Adipose tissue (tissue), 3 donors: ENCODE data around the gene CAPN5. TPM values are rescaled to one million over a fixed set of nuclear protein-coding genes. Genes with fewer than 3 reads are reported as not detected.

Experiments used
- H3K27ac ChIP-seq: one replicate; pipeline ENCODE4 v1.5.1; 2013; ENCODE audit warnings: low read depth, low read length
- WGBS, 3 donors: extraction: QIAGEN DNeasy Blood & Tissue Kit; methylation state at CpG; one replicate each; pipeline ENCODE4 v1.1.7; 2013; 5-methylcytosine and 5-hydroxymethylcytosine counted together
- polyA plus RNA-seq, 3 donors: library from polyadenylated mRNA; stranded (reverse); fragments of 200-250 nt; gene quantifications; one replicate each; pipeline ENCODE4 v1.2.3, GENCODE V29; 2013
- donor health status: healthy with polysubstance abuse.
- donor health status: Bipolar disorder and iron deficiency.
- donor health status: healthy.

The CAPN5 gene
- polyA plus RNA-seq, 3 donors, result 1.2 to 8.5 (median 4.0) TPM

DNA sequence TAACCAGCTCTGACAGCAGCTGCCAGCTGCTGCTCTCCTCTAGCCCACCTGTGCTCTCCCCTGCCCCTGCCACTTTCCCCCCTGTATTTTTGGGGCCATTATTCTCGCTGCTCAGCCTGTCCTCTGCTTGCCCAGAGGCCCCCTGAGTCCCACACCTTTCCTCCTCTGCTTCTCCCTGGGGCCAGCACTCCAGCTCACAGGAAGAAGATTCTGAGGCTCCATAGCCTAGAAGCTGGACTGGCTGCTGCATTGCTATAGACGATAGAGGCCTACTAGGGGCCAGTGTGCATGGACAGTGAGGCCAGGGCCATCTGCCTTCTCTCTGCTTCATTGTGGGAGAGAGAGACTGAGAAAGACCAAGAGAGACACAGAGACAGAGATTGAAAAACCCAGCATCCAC, 36.5 kb downstream of the CAPN5 start:
- H3K27ac ChIP-seq, result no peak overlapping the region
- WGBS, 3 donors, result 78 to 100% (median 94%) methylated on average over 2 of the region's 2 CpGs

DNA sequence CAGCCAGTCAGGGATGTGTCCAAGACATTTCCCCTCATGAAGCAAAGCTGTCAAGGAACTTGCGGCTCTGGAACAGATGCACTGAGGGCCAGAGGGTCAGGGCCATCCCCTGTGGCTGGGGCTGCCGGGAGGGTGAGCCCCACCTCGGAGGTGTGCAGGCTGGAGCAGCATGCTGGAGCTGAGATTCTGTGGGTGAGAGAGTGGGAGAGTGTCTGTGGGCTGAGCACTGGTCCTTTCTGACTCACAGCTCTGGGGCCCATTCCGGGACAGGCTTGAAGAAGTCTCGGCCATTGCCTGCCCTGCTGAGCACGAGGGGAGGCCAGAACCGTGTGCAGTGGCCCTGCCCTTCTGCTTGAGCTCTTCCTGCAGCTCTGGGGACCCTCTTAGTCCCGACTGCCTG, 38.0 kb downstream of the CAPN5 start:
- 81 to 92% (median 91%) methylated on average over 8 of the region's 8 CpGs for WGBS, 3 donors
- H3K27ac ChIP-seq, result no peak overlapping the region

DNA sequence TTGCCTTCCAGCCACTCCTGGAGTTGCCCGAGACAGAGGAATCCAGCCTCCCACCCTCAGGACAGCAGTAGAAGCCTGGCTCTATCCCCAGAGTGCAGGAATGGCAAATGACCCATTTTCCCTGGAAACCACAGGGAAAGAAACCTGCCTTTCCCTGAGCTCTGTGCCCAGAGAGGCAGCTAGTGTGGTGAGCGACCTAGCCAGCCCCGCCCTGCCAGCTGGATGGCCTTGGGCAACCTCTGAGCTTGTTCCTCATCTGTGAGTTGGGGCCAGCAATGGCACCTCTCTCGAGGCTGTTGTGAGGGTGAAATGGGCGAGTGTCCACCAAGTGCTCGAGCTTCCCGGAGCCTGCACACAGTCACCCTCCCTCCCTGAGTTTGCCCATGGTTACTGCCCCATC, 39.5 kb downstream of the CAPN5 start:
- 62 to 82% (median 81%) methylated on average over 7 of the region's 7 CpGs for WGBS, 3 donors
- H3K27ac ChIP-seq, result no peak overlapping the region

DNA sequence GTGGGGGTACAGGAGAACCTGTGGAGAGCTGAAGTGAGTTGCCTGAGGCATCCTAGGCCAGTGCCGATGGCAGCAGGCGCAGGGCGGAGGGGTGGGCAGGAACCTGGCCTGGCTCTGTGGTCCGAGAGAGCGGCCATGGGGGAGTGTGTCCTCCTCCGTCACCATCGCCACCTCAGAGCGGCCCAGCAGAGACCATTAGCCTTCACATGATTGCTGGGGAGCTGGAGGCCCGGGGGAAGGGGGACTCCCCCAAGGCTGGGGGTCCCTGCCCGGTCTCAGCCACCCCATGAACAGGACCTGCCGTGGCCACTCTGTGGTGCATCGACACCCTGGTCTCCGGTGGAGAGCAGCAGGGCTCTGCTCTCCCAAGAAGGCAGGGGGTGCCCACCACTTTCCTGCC, 40.0 kb downstream of the CAPN5 start:
- WGBS, 3 donors, result 97 to 98% (median 98%) methylated on average over 13 of the region's 13 CpGs
- no peak overlapping the region for H3K27ac ChIP-seq

DNA sequence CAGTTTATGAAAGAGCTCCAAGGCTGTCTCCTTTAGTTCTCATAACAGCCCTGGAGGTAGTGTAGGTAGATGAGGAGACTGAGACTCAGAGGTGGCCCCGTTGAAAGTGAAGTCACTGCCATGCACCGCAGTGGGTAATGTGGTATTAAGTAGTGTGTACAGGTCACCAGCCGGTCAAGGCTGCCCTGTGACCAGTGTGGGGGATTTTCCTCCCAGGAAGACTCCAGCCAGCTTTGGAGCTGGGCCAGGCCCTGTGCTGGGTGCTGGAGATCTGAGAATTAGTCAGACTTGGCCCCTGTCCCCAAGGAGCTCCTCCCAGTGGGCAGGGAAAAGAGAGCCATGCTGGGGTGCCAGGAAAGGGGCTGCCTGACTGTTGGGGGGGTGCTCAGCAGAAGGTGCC, 41.2 kb downstream of the CAPN5 start:
- 40 to 77% (median 73%) methylated on average over 3 of the region's 3 CpGs for WGBS, 3 donors
- no peak overlapping the region for H3K27ac ChIP-seq

DNA sequence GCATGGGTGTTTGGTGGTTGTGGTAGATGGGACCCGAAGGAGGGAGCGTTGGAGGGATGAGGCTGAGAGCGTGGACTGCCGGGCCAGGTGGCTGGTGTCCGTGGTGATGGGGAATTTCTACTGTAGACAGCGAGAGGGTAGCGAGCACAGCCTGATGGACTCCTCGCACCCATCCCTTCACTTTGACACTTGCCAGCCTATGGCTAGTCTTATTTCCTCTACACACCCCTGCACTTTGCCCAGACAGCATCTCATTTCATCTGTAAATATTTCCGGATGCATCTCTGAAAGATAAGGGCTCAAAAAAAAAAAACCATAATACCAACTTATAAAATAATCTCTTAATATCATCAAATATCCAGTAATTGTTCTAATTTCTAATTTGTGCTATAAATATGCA, 41.7 kb downstream of the CAPN5 start:
- 92 to 97% (median 93%) methylated on average over 9 of the region's 9 CpGs for WGBS, 3 donors
- no peak overlapping the region for H3K27ac ChIP-seq

DNA sequence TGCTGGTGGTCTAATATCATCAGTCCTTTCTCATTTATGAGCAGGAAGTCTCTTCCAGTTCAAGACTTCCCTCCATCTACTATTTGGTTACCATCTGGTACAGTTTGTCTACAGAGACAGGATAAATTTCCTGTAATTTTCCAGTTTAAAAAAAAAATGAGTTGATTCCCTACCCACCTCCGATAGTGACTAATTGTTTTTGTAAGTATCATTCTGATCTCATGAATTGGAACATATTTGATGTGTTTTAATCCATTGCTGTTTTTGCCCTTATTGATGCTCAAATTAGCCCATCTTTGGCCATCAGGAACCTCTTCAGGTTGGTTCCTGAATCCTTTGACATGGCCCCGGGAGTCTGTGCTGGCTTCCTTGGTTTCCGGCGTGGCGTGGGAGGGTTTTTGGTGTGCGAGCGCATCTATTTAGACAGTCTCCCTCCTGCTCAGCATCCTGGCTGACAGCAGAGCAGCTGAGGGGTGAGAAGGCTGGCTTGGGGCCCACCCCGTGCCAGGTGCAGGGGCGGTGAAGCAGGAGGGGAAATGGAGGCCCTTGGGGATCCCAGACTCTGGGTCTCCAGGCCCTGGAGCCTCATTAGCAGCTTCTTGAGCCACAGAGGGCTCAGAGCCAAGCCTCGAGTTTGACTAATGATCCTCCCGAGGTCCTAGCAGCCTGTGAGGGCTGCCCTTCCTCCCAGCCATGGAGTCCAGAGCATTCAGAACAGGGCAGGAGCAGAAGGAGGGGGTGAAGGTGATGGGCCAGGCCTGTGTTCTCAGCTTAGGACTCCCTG, 42.7 kb downstream of the CAPN5 start:
- no peak overlapping the region for H3K27ac ChIP-seq
- 56 to 74% (median 56%) methylated on average over 11 of the region's 11 CpGs for WGBS, 3 donors

DNA sequence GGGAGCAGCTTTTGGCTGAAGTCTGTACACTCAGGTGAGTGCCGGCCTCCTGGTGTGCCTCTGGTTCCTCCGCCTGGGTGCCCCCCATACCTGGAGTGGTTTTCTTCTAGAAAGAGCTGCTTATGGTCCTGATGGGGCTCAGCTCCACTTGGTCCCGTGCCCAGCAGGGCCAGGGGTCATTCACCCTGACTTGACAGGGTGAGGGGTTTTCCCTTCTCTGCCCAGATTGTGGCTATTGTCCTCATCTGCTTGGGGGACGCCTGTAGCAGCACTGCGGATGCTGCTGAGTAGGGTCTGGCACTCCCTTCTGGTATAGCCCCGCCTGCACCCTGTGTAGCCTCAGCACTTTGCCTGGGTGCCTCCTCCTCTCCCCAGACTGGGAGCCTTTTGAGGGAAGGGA, 44.1 kb downstream of the CAPN5 start:
- 81 to 94% (median 87%) methylated on average over 6 of the region's 6 CpGs for WGBS, 3 donors
- no peak overlapping the region for H3K27ac ChIP-seq

DNA sequence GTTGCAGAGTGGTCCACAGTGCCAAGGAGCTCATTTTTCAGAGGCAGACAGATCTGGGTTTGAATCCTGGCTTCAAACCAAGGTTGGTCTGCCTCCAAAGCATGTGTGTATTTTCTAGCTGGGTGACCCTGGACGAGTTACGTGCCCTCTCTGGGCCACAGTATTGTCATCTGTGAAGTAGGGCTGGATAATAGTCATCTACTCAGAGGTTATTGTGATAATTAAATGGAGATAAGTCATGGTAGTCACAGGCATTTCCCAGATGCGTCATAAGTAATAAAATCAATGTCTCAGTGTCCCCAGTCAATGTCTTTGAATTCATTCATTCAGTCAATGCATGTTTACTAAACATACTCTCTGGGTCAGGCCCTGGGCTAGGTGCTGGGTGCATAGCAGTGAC, 44.5 kb downstream of the CAPN5 start:
- WGBS, 3 donors, result 75 to 90% (median 79%) methylated on average over 3 of the region's 3 CpGs
- no peak overlapping the region for H3K27ac ChIP-seq

DNA sequence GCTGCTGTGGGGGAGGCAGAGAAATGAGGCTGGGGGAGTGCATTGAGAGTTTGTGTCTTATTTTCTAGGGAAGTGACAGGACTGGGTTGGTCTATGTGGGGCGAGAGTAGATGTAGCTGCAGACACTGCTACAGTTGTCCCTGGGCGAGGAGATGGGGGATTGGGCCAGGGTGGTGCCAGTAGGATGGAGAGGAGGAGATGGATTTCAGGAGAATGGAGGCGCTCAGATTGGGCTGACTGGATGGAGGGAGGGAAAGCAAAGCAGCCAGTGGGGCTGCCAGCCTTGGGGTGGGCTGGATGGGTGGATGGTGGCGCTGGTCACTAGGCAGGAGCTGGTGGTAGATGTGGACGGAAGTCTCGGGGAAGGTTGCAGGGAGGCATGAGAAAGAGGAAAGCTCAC, 45.2 kb downstream of the CAPN5 start:
- WGBS, 3 donors, result 95 to 99% (median 98%) methylated on average over 6 of the region's 6 CpGs
- no peak overlapping the region for H3K27ac ChIP-seq

DNA sequence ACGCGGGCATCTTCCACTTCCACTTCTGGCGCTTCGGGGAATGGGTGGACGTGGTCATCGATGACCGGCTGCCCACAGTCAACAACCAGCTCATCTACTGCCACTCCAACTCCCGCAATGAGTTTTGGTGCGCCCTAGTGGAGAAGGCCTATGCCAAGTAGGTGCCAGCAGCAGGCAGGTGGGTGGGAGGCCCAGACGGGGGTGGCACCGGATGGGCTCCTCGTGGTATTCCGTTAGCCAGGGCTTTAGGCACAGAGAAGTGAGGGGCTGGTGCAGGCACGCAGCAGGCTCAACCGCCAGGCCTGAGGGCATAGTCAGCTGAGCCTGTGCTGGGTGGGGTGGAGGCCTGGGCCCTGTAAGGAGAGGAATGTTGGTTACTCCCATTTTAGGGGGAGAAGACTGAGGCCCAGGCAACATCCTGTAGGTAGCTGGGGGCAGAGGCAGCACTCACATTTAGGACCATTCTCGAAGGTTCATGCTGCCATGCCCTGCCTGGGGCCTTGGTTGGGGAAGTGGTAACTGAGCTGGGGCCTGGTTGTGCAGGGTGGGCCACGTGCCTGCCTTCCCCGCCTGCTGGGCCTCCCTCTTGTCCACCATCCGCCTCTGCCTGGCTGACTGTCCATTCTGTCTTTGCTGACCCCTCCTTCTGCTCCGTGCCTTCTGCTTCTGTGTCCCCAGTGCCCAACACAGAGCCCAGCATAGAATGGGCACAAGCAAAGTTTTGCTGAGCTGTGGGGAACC, 46.0 kb downstream of the CAPN5 start:
- no peak overlapping the region for H3K27ac ChIP-seq
- WGBS, 3 donors, result 92 to 94% (median 93%) methylated on average over 20 of the region's 20 CpGs

DNA sequence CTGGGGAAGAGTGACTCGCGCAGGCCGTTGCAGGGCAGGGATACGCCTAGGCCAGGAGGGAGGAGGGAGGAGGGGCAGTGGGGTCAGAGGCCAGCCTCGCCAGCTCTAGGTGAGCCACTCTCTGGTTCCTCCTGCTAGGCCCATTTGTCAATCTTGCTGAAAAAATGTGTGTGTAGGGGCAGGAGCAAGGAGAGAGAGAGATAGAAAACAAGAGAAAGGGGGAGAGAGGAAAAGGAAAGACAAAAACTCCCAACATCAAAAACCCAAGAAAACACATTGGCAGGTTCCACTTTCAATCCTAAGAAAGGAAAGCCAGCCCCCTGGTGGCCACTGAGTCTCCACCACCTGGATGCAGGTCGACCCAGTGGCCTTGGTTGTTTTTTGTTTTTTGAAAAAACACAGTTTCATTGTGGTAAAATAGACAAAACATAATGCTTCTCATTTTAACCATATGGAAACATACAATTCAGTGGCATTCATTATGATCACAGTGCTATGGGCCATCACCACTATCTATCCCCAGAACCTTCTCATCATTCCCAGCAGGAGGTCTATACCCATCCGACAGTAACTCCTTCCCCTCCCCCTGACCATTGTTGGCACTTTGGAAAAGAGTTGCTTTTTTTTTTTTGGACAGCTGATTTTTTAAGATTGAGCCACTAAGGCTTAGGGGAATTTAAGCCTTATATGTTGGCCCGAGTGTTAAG, 46.8 kb downstream of the CAPN5 start:
- no peak overlapping the region for H3K27ac ChIP-seq
- WGBS, 3 donors, result 74 to 77% (median 75%) methylated on average over 8 of the region's 8 CpGs

DNA sequence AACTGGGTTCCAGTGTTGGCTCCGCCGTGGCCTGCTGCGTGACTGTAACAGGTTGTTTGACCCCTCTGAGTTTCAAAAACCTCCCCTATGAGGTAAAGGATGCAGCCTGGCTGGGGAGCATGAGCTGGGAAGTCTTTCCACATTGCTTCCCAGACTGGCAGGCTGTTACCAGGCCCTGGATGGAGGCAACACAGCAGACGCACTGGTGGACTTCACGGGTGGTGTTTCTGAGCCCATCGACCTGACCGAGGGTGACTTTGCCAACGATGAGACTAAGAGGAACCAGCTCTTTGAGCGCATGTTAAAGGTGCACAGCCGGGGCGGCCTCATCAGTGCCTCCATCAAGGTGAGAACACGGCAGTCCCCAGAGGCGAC, 47.3 kb downstream of the CAPN5 start:
- H3K27ac ChIP-seq, result no peak overlapping the region
- WGBS, 3 donors, result 95 to 97% (median 96%) methylated on average over 13 of the region's 13 CpGs

DNA sequence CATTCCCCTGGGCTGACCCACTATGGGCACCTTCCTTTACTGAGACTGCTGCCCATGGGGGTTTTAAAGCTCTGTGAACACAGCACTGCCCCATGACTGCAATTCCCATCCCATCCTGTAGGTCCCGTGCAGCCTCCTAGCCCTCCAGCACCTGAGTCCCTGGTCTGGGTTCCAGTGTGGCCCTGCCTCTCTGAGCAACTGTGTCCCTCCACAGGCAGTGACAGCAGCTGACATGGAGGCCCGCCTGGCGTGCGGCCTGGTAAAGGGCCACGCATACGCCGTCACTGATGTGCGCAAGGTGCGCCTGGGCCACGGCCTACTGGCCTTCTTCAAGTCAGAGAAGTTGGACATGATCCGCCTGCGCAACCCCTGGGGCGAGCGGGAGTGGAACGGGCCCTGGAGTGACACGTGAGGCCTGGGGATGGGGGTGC, 48.4 kb downstream of the CAPN5 start:
- 96 to 98% (median 96%) methylated on average over 16 of the region's 16 CpGs for WGBS, 3 donors
- no peak overlapping the region for H3K27ac ChIP-seq

DNA sequence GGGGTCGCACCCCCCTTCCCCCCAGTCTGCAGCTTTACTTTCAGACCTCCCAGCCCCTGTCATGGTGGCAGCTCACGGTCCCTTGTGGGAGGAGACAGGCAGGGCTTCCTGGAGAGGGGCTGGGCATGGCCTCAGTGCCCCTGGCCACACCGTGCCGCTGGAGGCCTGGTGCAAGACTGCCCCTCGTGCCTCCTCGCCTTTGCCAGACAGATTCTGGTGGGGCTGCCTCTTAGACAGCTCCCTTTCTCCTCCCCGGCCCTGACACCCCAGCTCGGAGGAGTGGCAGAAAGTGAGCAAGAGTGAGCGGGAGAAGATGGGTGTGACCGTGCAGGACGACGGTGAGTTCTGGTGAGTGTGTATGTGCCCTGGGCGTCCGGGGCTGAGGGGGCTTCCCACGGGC, 49.2 kb downstream of the CAPN5 start:
- WGBS, 3 donors, result 88 to 95% (median 89%) methylated on average over 15 of the region's 15 CpGs

DNA sequence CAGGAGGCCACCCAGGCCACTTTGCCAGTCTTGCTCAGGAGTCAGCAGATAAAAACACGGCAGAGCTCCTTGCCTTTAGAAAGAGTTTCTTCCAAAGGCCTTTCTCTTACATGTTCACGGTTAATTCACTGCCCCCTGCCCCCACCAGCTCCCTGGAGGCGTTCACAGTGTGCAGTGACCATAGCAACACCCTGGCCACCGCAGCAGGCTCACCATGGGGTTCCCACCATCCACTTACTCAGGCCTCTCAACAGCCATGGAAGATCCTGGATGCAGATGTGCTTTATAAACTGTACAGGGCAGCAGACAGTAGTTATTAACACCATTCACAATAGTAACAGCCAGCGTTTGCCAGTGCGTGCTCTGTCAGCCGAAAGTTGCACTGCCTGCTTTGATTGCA, 50.7 kb downstream of the CAPN5 start:
- no peak overlapping the region for H3K27ac ChIP-seq
- 69 to 86% (median 86%) methylated on average over 7 of the region's 7 CpGs for WGBS, 3 donors

More for the DNA sequence above, 49.2 kb downstream of the CAPN5 start:
- no peak overlapping the region for H3K27ac ChIP-seq

DNA sequence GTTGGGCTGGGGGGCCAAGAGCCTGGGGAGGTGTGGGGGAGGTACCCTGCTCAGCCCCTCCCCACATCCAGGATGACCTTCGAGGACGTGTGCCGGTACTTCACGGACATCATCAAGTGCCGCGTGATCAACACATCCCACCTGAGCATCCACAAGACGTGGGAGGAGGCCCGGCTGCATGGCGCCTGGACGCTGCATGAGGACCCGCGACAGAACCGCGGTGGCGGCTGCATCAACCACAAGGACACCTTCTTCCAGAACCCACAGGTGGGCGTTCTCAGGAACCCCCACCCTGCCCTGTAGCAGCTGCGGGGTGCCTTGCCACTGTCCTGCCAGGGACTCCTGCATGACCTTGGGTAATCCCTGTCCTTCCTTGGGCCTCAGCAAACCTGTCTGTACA, 51.3 kb downstream of the CAPN5 start:
- H3K27ac ChIP-seq, result no peak overlapping the region
- 91 to 93% (median 91%) methylated on average over 17 of the region's 17 CpGs for WGBS, 3 donors

DNA sequence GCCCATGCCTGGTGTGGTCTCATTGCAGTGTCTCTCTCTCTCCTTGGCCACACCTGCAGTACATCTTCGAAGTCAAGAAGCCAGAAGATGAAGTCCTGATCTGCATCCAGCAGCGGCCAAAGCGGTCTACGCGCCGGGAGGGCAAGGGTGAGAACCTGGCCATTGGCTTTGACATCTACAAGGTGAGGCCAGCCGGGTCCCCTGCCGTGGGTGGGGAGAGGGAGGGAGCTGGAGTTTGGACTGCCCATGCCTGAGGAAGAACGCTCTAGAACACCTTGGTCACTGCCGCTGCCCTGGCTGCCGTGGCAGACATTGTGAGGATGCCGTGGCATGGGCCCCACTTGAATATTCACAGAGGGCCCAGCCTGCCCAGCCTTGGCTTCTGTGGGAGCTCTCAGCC, 52.2 kb downstream of the CAPN5 start:
- no peak overlapping the region for H3K27ac ChIP-seq
- WGBS, 3 donors, result 94 to 96% (median 94%) methylated on average over 10 to 12 of the region's 12 CpGs

DNA sequence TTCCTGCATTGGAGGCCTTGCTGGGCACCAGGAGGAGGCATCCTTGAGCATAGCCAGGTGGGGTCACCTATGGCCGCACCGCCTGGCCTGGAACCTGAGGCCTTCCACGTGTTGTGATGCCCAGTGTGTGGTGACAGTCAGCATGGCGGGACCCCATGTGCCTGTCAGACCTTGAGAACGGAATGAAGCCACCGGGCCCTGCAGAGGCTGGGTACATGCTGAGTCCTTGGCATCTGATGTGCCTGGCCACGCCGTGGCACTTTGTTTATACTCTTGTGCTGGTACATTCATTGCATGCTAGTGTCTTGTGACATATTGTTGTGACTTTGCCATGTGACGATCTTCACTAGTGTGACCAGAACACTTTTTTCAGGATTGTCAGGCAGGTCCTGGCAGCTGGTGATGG, 52.8 kb downstream of the CAPN5 start:
- 92 to 96% (median 94%) methylated on average over 9 of the region's 9 CpGs for WGBS, 3 donors
- no peak overlapping the region for H3K27ac ChIP-seq
